H1 (cell line): Measurements from ENCODE around the gene RELA. TPM values are rescaled to one million over a fixed set of nuclear protein-coding genes. Genes with fewer than 3 reads are reported as not detected.
A peak's percentile ranks its signal among the peaks of the same experiment; 100 is the strongest.

Experiments
- CTCF ChIA-PET: fragments of 300-600 bp; sonication (Branson Sonifier 250); formaldehyde crosslinking; loops from one replicate; lab custom pipeline; 2021; ENCODE audit not compliant: partially characterized antibody; lab: Charles Lee
- POLR2A ChIA-PET: fragments of 300-600 bp; sonication (Branson Sonifier 250); formaldehyde crosslinking; loops from one replicate; lab custom pipeline; 2021; ENCODE audit warnings: inconsistent platforms; ENCODE audit not compliant: partially characterized antibody; lab: Charles Lee
- DNase-seq, 2 experiments: peaks; one replicate each; pipeline versions ENCODE4 v3.0.0 to v3.0.0-alpha.2; 2010 to 2022; ENCODE audit warnings: low spot score in 2 of 2, low read depth in 1 of 2, mixed read lengths in 1 of 2
- FAIRE-seq: peaks from 2 replicates; lab custom pipeline; 2011; peaks lifted over from hg19 to GRCh38; lab: Jason Lieb, UNC
- H2AFZ ChIP-seq: 2 replicates; pipeline ENCODE4 v1.8.1; 2012; ENCODE audit warnings: low read length, inconsistent platforms
- H2AK5ac ChIP-seq: 2 replicates; pipeline ENCODE4 v1.6.1; 2013; ENCODE audit warnings: low read depth, low read length
- H2BK120ac ChIP-seq: replicated peaks from 2 replicates; pipeline ENCODE3; 2013; ENCODE audit warnings: low read depth, low read length, inconsistent platforms
- H2BK12ac ChIP-seq: 2 replicates; pipeline ENCODE4 v1.6.1; 2013; ENCODE audit warnings: low read depth, low read length
- H2BK15ac ChIP-seq: 2 replicates; pipeline ENCODE4 v1.6.1; 2013; ENCODE audit warnings: low read length
- H2BK20ac ChIP-seq: 2 replicates; pipeline ENCODE4 v1.6.1; 2013; ENCODE audit warnings: low read length
- H2BK5ac ChIP-seq: 2 replicates; pipeline ENCODE4 v1.6.1; 2013; ENCODE audit warnings: low read depth, low read length
- H3K14ac ChIP-seq: 2 replicates; pipeline ENCODE4 v1.6.1; 2013; ENCODE audit warnings: inconsistent platforms; ENCODE audit not compliant: insufficient read length
- H3K18ac ChIP-seq: 2 replicates; pipeline ENCODE4 v1.6.1; 2013; ENCODE audit warnings: low read length; ENCODE audit errors: extremely low read depth
- H3K23ac ChIP-seq: 2 replicates; pipeline ENCODE4 v1.6.1; 2013; ENCODE audit warnings: inconsistent platforms; ENCODE audit not compliant: insufficient read length
- H3K23me2 ChIP-seq: 2 replicates; pipeline ENCODE4 v1.6.1; 2013; ENCODE audit warnings: low read depth, low read length
- H3K27ac ChIP-seq: 2 replicates; pipeline ENCODE4 v1.6.1; 2011; ENCODE audit warnings: low read depth, low read length, inconsistent platforms
- H3K27me3 ChIP-seq, 4 experiments: replicated peaks in 1 of 4; 1 replicate in 1 of 4; 2 replicates in 3 of 4; pipeline versions ENCODE4 v1.6.1 to v1.8.1; 2011 to 2013; ENCODE audit warnings: low read length in 3 of 4, mild to moderate bottlenecking in 3 of 4, inconsistent platforms in 2 of 4, mixed read lengths in 2 of 4, moderate library complexity in 1 of 4; ENCODE audit not compliant: control insufficient read depth in 3 of 4, insufficient read depth in 3 of 4; ENCODE audit errors: extremely low read depth in 1 of 4
- H3K36me3 ChIP-seq, 4 experiments: 2 replicates each; pipeline versions ENCODE4 v1.6.1 to v1.8.1; 2011 to 2013; ENCODE audit warnings: mild to moderate bottlenecking in 4 of 4, low read length in 3 of 4, moderate library complexity in 2 of 4, control low read depth in 1 of 4, inconsistent platforms in 1 of 4; ENCODE audit not compliant: insufficient read depth in 4 of 4, control insufficient read depth in 2 of 4
- H3K4ac ChIP-seq: replicated peaks from 2 replicates; pipeline ENCODE3; 2013; ENCODE audit warnings: low read length, low read depth, mixed read lengths, inconsistent platforms; ENCODE audit not compliant: insufficient read length
- H3K4me1 ChIP-seq, 4 experiments: replicated peaks in 1 of 4; 1 replicate in 1 of 4; 2 replicates in 3 of 4; pipeline versions ENCODE4 v1.6.1 to v1.8.1; 2011 to 2013; ENCODE audit warnings: low read length in 3 of 4, inconsistent platforms in 2 of 4, mixed read lengths in 1 of 4; ENCODE audit not compliant: insufficient read depth in 4 of 4, control insufficient read depth in 3 of 4
- H3K4me2 ChIP-seq, 2 experiments: 2 replicates each; pipeline versions ENCODE4 v1.6.1 to v1.8.1; 2011 to 2013; ENCODE audit warnings: low read depth in 2 of 2, low read length in 2 of 2, control low read depth in 1 of 2, inconsistent platforms in 1 of 2, mild to moderate bottlenecking in 1 of 2; ENCODE audit not compliant: insufficient read depth in 1 of 2
- H3K4me3 ChIP-seq, 4 experiments: fragments of 200-600, 300-600 bp in 1 of 4; sonication (generic), shearing (Covaris generic), sonication (Bioruptor Twin) in 1 of 4; 2 replicates each; pipeline versions ENCODE4 v1.5.1 to v1.8.1; 2011 to 2016; ENCODE audit warnings: low read length in 4 of 4, low read depth in 3 of 4, control low read depth in 2 of 4, inconsistent platforms in 2 of 4, mild to moderate bottlenecking in 2 of 4, mixed read lengths in 1 of 4, moderate library complexity in 1 of 4; ENCODE audit not compliant: insufficient read depth in 2 of 4; ENCODE audit errors: extremely low read depth in 1 of 4
- H3K56ac ChIP-seq: replicated peaks from 2 replicates; pipeline ENCODE3; 2013; ENCODE audit warnings: low read depth, mild to moderate bottlenecking, mixed read lengths, low read length, inconsistent platforms; ENCODE audit not compliant: insufficient read length
- H3K79me1 ChIP-seq: 2 replicates; pipeline ENCODE4 v1.6.1; 2013; ENCODE audit warnings: low read depth, low read length, control low read depth
- H3K79me2 ChIP-seq, 2 experiments: 2 replicates each; pipeline versions ENCODE4 v1.6.1 to v1.8.1; 2012 to 2013; ENCODE audit warnings: low read length in 2 of 2, mild to moderate bottlenecking in 2 of 2, inconsistent platforms in 1 of 2; ENCODE audit not compliant: insufficient read depth in 2 of 2, control insufficient read depth in 1 of 2
- H3K9ac ChIP-seq, 4 experiments: replicated peaks in 1 of 4; 1 replicate in 1 of 4; 2 replicates in 3 of 4; pipeline versions ENCODE4 v1.6.1 to v1.8.1; 2011 to 2013; ENCODE audit warnings: low read depth in 3 of 4, low read length in 3 of 4, control low read depth in 2 of 4, mild to moderate bottlenecking in 2 of 4, moderate library complexity in 2 of 4, inconsistent platforms in 1 of 4; ENCODE audit errors: extremely low read depth in 1 of 4
- H3K9me3 ChIP-seq, 2 experiments: 2 replicates each; pipeline versions ENCODE4 v1.6.1 to v1.8.1; 2012 to 2013; ENCODE audit warnings: mild to moderate bottlenecking in 2 of 2, moderate library complexity in 2 of 2, control low read depth in 1 of 2, inconsistent platforms in 1 of 2, low read depth in 1 of 2, low read length in 1 of 2, mixed read lengths in 1 of 2; ENCODE audit not compliant: insufficient read depth in 2 of 2
- H4K20me1 ChIP-seq, 2 experiments: replicated peaks in 1 of 2; 2 replicates each; pipeline versions ENCODE3 to v1.8.1; 2011 to 2013; ENCODE audit warnings: inconsistent platforms in 2 of 2, low read length in 2 of 2, mild to moderate bottlenecking in 1 of 2; ENCODE audit not compliant: insufficient read depth in 2 of 2, control insufficient read depth in 1 of 2
- H4K5ac ChIP-seq: 2 replicates; pipeline ENCODE4 v1.6.1; 2013; ENCODE audit warnings: low read length, low read depth, mixed read lengths, inconsistent platforms; ENCODE audit not compliant: insufficient read length
- H4K8ac ChIP-seq: 2 replicates; pipeline ENCODE4 v1.8.0; 2013; ENCODE audit warnings: mild to moderate bottlenecking, moderate library complexity, low read length, inconsistent platforms; ENCODE audit not compliant: insufficient read depth; ENCODE audit errors: extremely low read depth
- H4K91ac ChIP-seq: replicated peaks from 2 replicates; pipeline ENCODE3; 2013; ENCODE audit warnings: low read length, mixed read lengths, inconsistent platforms; ENCODE audit not compliant: insufficient read length
- JUN ChIP-seq: IDR thresholded peaks from 2 replicates; pipeline ENCODE4 v1.6.1; 2011; ENCODE audit warnings: low read depth, mild to moderate bottlenecking, improper control_type of control experiment, low read length
- SAP30 ChIP-seq: fragments of 300-600 bp; sonication (generic); IDR thresholded peaks from 2 replicates; pipeline ENCODE4 v1.7.1; 2012; ENCODE audit warnings: low read length, moderate library complexity, mild to moderate bottlenecking, inconsistent platforms; ENCODE audit not compliant: insufficient read depth, insufficient replicate concordance
- SRF ChIP-seq: IDR thresholded peaks from 2 replicates; pipeline ENCODE4 v1.6.1; 2011; ENCODE audit warnings: mild to moderate bottlenecking, low read depth, low read length, moderate library complexity
- WGBS, 2 experiments: shearing (Covaris generic) in 1 of 2; methylation state at CpG; one replicate each; pipeline versions ENCODE4 v1.1.6 to v1.1.7; 2013 to 2015; ENCODE audit warnings: low lambda C conversion rate in 2 of 2, mixed read lengths in 2 of 2, inconsistent platforms in 1 of 2, low coverage in 1 of 2, missing lambda C conversion rate in 1 of 2; ENCODE audit not compliant: insufficient replicate concordance in 2 of 2, insufficient coverage in 1 of 2, insufficient read length in 1 of 2; ENCODE audit errors: extremely low coverage in 1 of 2, missing lambda C conversion rate in 1 of 2; 5-methylcytosine and 5-hydroxymethylcytosine counted together
- polyA plus RNA-seq, 7 experiments: library from polyadenylated mRNA; depleted of rRNA in 3 of 7; stranded (reverse) in 5 of 7; unstranded in 2 of 7; fragments of >200 nt in 5 of 7; fragments of 200-250 nt in 2 of 7; gene quantifications; 1 replicate in 5 of 7; 2 replicates in 1 of 7; 4 replicates in 1 of 7; pipeline versions ENCODE4 v1.2.1 to v1.2.3, GENCODE V29; 2011 to 2013; ENCODE audit warnings: missing spikeins in 2 of 7, mixed read lengths in 2 of 7
- total RNA-seq: library from RNA; stranded (reverse); fragmentation: NEBNext Ultra II Directional; extraction: Animal tissue kit (Norgen Biotek cat#: 25700); gene quantifications from 2 replicates; pipeline ENCODE4 v1.2.1, GENCODE V29; 2021
- TF ChIP-seq, protein P1 (sequence below), 3 experiments: IDR thresholded peaks; 1 replicate in 2 of 3; 2 replicates in 1 of 3; pipeline versions ENCODE4 v1.5.1 to v1.6.1; 2011; ENCODE audit warnings: low read length in 3 of 3, mild to moderate bottlenecking in 3 of 3, inconsistent platforms in 2 of 3, low read depth in 1 of 3, moderate library complexity in 1 of 3; ENCODE audit not compliant: insufficient read depth in 1 of 3; ENCODE audit errors: control extremely low read depth in 1 of 3

The RELA gene
- total and polyA plus RNA-seq, 2 of the 8 experiments (the other 6 are each of a cell fraction or from before 2014, with no cell fraction given): 21.9 to 27.5 TPM

- H3K4me1 ChIP-seq: no peaks in the 10 kb centered on the region; a peak in 1 of 7 replicates
- WGBS, 2 experiments: 86% methylated on average over 7 of the region's 8 CpGs; no CpG with 5 or more reads in 1 of the 2 experiments
- no peaks in the 10 kb centered on the region for H3K79me2 ChIP-seq
- H4K20me1 ChIP-seq: no peaks in the 10 kb centered on the region
- H4K91ac ChIP-seq: no peak overlapping the region
- no peak for FAIRE-seq
- H3K23ac ChIP-seq: no peak overlapping the region
- H2BK120ac ChIP-seq: peak overlapping the region; percentile 72
- H3K27ac ChIP-seq: no peak overlapping the region
- H3K9me3 ChIP-seq: no peaks in the 10 kb centered on the region
- H3K4me2 ChIP-seq: no peak overlapping the region
- no peaks in the 10 kb centered on the region for H3K27me3 ChIP-seq
- no peak overlapping the region; a peak in 1 of 7 replicates for H3K9ac ChIP-seq
- no peaks in the 10 kb centered on the region for H3K79me1 ChIP-seq
- H3K4me3 ChIP-seq: no peak overlapping the region
- peak overlapping the region; percentile 84; the same call in 1 of the 2 replicates for H4K8ac ChIP-seq
- no peak overlapping the region for H3K56ac ChIP-seq
- H2BK15ac ChIP-seq: no peak overlapping the region
- DNase-seq: no peak
- H2BK5ac ChIP-seq: no peak overlapping the region
- no peak overlapping the region for H2BK12ac ChIP-seq
- H3K36me3 ChIP-seq: no peaks in the 10 kb centered on the region
- H3K18ac ChIP-seq: no peak overlapping the region
- H2BK20ac ChIP-seq: no peak overlapping the region
- TF ChIP-seq SAP30: no peak
- TF ChIP-seq, protein P1, sequence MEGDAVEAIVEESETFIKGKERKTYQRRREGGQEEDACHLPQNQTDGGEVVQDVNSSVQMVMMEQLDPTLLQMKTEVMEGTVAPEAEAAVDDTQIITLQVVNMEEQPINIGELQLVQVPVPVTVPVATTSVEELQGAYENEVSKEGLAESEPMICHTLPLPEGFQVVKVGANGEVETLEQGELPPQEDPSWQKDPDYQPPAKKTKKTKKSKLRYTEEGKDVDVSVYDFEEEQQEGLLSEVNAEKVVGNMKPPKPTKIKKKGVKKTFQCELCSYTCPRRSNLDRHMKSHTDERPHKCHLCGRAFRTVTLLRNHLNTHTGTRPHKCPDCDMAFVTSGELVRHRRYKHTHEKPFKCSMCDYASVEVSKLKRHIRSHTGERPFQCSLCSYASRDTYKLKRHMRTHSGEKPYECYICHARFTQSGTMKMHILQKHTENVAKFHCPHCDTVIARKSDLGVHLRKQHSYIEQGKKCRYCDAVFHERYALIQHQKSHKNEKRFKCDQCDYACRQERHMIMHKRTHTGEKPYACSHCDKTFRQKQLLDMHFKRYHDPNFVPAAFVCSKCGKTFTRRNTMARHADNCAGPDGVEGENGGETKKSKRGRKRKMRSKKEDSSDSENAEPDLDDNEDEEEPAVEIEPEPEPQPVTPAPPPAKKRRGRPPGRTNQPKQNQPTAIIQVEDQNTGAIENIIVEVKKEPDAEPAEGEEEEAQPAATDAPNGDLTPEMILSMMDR (IDR thresholded peaks at IDR 0.05; ENCODE audit: control extremely low read depth in 1 of 3, insufficient read depth in 1 of 3, low read depth in 1 of 3, low read length in 3 of 3): no peak
- no peak for TF ChIP-seq JUN
- TF ChIP-seq SRF: peak; percentile 34; the same call in 1 of the 2 replicates
- no peak overlapping the region for H4K5ac ChIP-seq
- H3K14ac ChIP-seq: no peak overlapping the region
- POLR2A ChIA-PET: interaction anchor here (1.0 kb wide), 1 partner anchor 147 kb away, joined by 3 read pairs; no protein-coding TSS in a partner anchor
- no peak overlapping the region for H3K4ac ChIP-seq
- H2AK5ac ChIP-seq: no peak overlapping the region
- CTCF ChIA-PET: interaction anchor here (0.7 kb wide), 1 partner anchor 92 kb away, joined by 3 read pairs; no protein-coding TSS in a partner anchor
- H3K23me2 ChIP-seq: no peaks in the 10 kb centered on the region
- no peak overlapping the region for H2AFZ ChIP-seq
Measured at GRCh38 chr11:65685981-65686380, 23.3 kb upstream of the RELA start.
